H9 (cell line): Measurements from ENCODE around the gene VPS4A. TPM values are rescaled to one million over a fixed set of nuclear protein-coding genes. Genes with fewer than 3 reads are reported as not detected.

ENCODE experiments used
- DNase-seq: peaks from one replicate; pipeline ENCODE4 v3.0.0-alpha.2; 2017
- H2AFZ ChIP-seq: one replicate; pipeline ENCODE4 v1.6.1; 2013; ENCODE audit warnings: mild to moderate bottlenecking, low read length, control low read depth, moderate library complexity
- H2AK5ac ChIP-seq: 2 replicates; pipeline ENCODE4 v1.6.1; 2013; ENCODE audit warnings: low read length, control low read depth, mixed read lengths; ENCODE audit not compliant: insufficient read length
- H2BK120ac ChIP-seq: one replicate; pipeline ENCODE4 v1.6.1; 2013; ENCODE audit warnings: low read depth, mild to moderate bottlenecking, low read length, control low read depth, inconsistent platforms; ENCODE audit not compliant: poor library complexity, severe bottlenecking
- H2BK12ac ChIP-seq: 2 replicates; pipeline ENCODE4 v1.6.1; 2013; ENCODE audit warnings: low read length, control low read depth, mixed read lengths, low read depth; ENCODE audit not compliant: insufficient read length
- H2BK15ac ChIP-seq: 2 replicates; pipeline ENCODE4 v1.6.1; 2013; ENCODE audit warnings: low read depth, low read length, control low read depth
- H2BK20ac ChIP-seq: one replicate; pipeline ENCODE4 v1.6.1; 2013; ENCODE audit warnings: low read depth, mild to moderate bottlenecking, low read length, control low read depth, inconsistent platforms; ENCODE audit not compliant: poor library complexity, severe bottlenecking
- H2BK5ac ChIP-seq: 2 replicates; pipeline ENCODE4 v1.6.1; 2013; ENCODE audit warnings: low read length, control low read depth, mixed read lengths; ENCODE audit not compliant: insufficient read length
- H3K14ac ChIP-seq: 2 replicates; pipeline ENCODE4 v1.6.1; 2013; ENCODE audit warnings: low read length, control low read depth; ENCODE audit not compliant: insufficient read depth
- H3K18ac ChIP-seq: 2 replicates; pipeline ENCODE4 v1.6.1; 2013; ENCODE audit warnings: low read depth, mild to moderate bottlenecking, mixed read lengths, low read length, control low read depth; ENCODE audit not compliant: insufficient read length
- H3K23ac ChIP-seq: 2 replicates; pipeline ENCODE4 v1.6.1; 2013; ENCODE audit warnings: low read length, control low read depth, mixed read lengths, low read depth; ENCODE audit not compliant: insufficient read length
- H3K23me2 ChIP-seq: 2 replicates; pipeline ENCODE4 v1.6.1; 2013; ENCODE audit warnings: low read depth, mild to moderate bottlenecking, mixed read lengths, low read length, control low read depth; ENCODE audit not compliant: insufficient read length, poor library complexity, severe bottlenecking
- H3K27ac ChIP-seq: 2 replicates; pipeline ENCODE4 v1.5.1; 2013; ENCODE audit warnings: low read length, control low read depth, mixed read lengths, low read depth; ENCODE audit not compliant: insufficient read length
- H3K27me3 ChIP-seq: 2 replicates; pipeline ENCODE4 v1.6.1; 2013; ENCODE audit warnings: low read length, control low read depth, inconsistent platforms; ENCODE audit not compliant: insufficient read depth
- H3K4ac ChIP-seq: 2 replicates; pipeline ENCODE4 v1.6.1; 2013; ENCODE audit warnings: low read depth, mild to moderate bottlenecking, control low read depth, inconsistent platforms, low read length, moderate library complexity
- H3K4me1 ChIP-seq: 2 replicates; pipeline ENCODE4 v1.6.1; 2013; ENCODE audit warnings: low read length, control low read depth, inconsistent platforms; ENCODE audit not compliant: insufficient read depth
- H3K4me2 ChIP-seq: 2 replicates; pipeline ENCODE4 v1.6.1; 2013; ENCODE audit warnings: low read length, control low read depth, mixed read lengths; ENCODE audit not compliant: insufficient read length, insufficient read depth
- H3K56ac ChIP-seq: 2 replicates; pipeline ENCODE4 v1.6.1; 2013; ENCODE audit warnings: low read depth, mild to moderate bottlenecking, mixed read lengths, low read length, control low read depth; ENCODE audit not compliant: insufficient read length
- H3K79me1 ChIP-seq: 2 replicates; pipeline ENCODE4 v1.6.1; 2013; ENCODE audit warnings: low read depth, mild to moderate bottlenecking, moderate library complexity, low read length, control low read depth, inconsistent platforms; ENCODE audit not compliant: insufficient read depth, poor library complexity, severe bottlenecking
- H3K79me2 ChIP-seq: 2 replicates; pipeline ENCODE4 v1.6.1; 2013; ENCODE audit warnings: low read length, control low read depth, inconsistent platforms; ENCODE audit not compliant: insufficient read depth
- H3K9ac ChIP-seq: 2 replicates; pipeline ENCODE4 v1.6.1; 2013; ENCODE audit warnings: low read length, control low read depth, mixed read lengths; ENCODE audit not compliant: insufficient read length; ENCODE audit errors: extremely low read depth
- H3K9me3 ChIP-seq: one replicate; pipeline ENCODE4 v1.6.1; 2013; ENCODE audit warnings: low read depth, low read length, inconsistent platforms; ENCODE audit not compliant: control insufficient read depth
- H3T11ph ChIP-seq: one replicate; pipeline ENCODE4 v1.6.1; 2013; ENCODE audit warnings: mild to moderate bottlenecking, low read length, control low read depth, inconsistent platforms
- H4K20me1 ChIP-seq: one replicate; pipeline ENCODE4 v1.6.1; 2013; ENCODE audit not compliant: control insufficient read depth, insufficient read length, insufficient read depth
- H4K5ac ChIP-seq: 2 replicates; pipeline ENCODE4 v1.6.1; 2013; ENCODE audit warnings: low read depth, mild to moderate bottlenecking, mixed read lengths, low read length, control low read depth; ENCODE audit not compliant: insufficient read length
- H4K8ac ChIP-seq: replicated peaks from 2 replicates; pipeline ENCODE4 v1.6.1; 2013; ENCODE audit warnings: low read length, control low read depth, mixed read lengths, low read depth; ENCODE audit not compliant: insufficient read length
- H4K91ac ChIP-seq: 2 replicates; pipeline ENCODE4 v1.6.1; 2013; ENCODE audit warnings: low read depth, mild to moderate bottlenecking, moderate library complexity, mixed read lengths, low read length, control low read depth; ENCODE audit not compliant: insufficient read length
- H3K27ac Mint-ChIP-seq, 3 experiments: 2 replicates in 2 of 3; 3 replicates in 1 of 3; pipeline ENCODE4 v1.8.0; 2020 to 2021; ENCODE audit warnings: mixed read lengths in 3 of 3, mild to moderate bottlenecking in 1 of 3, moderate library complexity in 1 of 3
- H3K27me3 Mint-ChIP-seq: 2 replicates; pipeline ENCODE4 v1.8.0; 2021; ENCODE audit warnings: low read depth, mild to moderate bottlenecking, moderate library complexity, mixed read lengths
- H3K36me3 Mint-ChIP-seq, 3 experiments: 2 replicates in 2 of 3; 3 replicates in 1 of 3; pipeline ENCODE4 v1.8.0; 2020 to 2021; ENCODE audit warnings: low read depth in 3 of 3, mixed read lengths in 3 of 3; ENCODE audit not compliant: insufficient read depth in 1 of 3
- H3K4me1 Mint-ChIP-seq, 2 experiments: 2 replicates each; pipeline ENCODE4 v1.8.0; 2020; ENCODE audit warnings: mixed read lengths in 2 of 2
- H3K4me3 Mint-ChIP-seq, 2 experiments: 2 replicates in 1 of 2; 3 replicates in 1 of 2; pipeline ENCODE4 v1.8.0; 2020 to 2021; ENCODE audit warnings: mild to moderate bottlenecking in 2 of 2, mixed read lengths in 2 of 2, moderate library complexity in 1 of 2
- H3K9me3 Mint-ChIP-seq, 2 experiments: 2 replicates in 1 of 2; 3 replicates in 1 of 2; pipeline ENCODE4 v1.8.0; 2020; ENCODE audit warnings: mild to moderate bottlenecking in 2 of 2, mixed read lengths in 2 of 2, moderate library complexity in 1 of 2
- CTCF ChIP-seq: fragments of 200-600 bp; sonication (generic); conservative IDR thresholded peaks from 3 replicates; pipeline ENCODE4 v1.8.0; 2021; ENCODE audit warnings: antibody characterized with exemption, mild to moderate bottlenecking
- WGBS: extraction: QIAGEN DNeasy Blood & Tissue Kit; methylation state at CpG from one replicate; pipeline ENCODE4 v1.1.7; 2013; ENCODE audit warnings: missing lambda C conversion rate, low lambda C conversion rate, mixed read lengths; ENCODE audit not compliant: insufficient read length; ENCODE audit errors: extremely low coverage; 5-methylcytosine and 5-hydroxymethylcytosine counted together
- total RNA-seq: library from RNA; stranded (reverse); gene quantifications from 2 replicates; pipeline ENCODE4 v1.2.1, GENCODE V29; 2021

VPS4A gene
- total RNA-seq, 1 experiment from 2014 or later, result 27.1 TPM

- Histone ChIP-seq H2BK12ac (no peak within 1 kb of the TSS), H3K27me3 (no peaks in the 10 kb centered on the region), H3K23me2 (peaks cover 7% of the 10 kb centered on the region), H3K14ac (peak within 1 kb of the TSS; percentile 88), H4K5ac (no peak within 1 kb of the TSS), H4K20me1 (no peaks in the 10 kb centered on the region), H2BK5ac (no peak within 1 kb of the TSS), H3K9me3 (no peaks in the 10 kb centered on the region), H2AFZ (no peak within 1 kb of the TSS), H4K8ac (no peak within 1 kb of the TSS), H3K9ac (peak within 1 kb of the TSS; percentile 97), H3K4me2 (peak within 1 kb of the TSS; percentile 100), H3K23ac (no peak within 1 kb of the TSS), H3T11ph (no peak within 1 kb of the TSS), H3K27ac (no peak within 1 kb of the TSS), H2BK15ac (no peak within 1 kb of the TSS), H3K79me2 (peaks cover 5% of the 10 kb centered on the region; the same call in 1 of the 2 replicates), H2BK120ac (no peak within 1 kb of the TSS), H3K56ac (no peak within 1 kb of the TSS), H2AK5ac (no peak within 1 kb of the TSS), H3K4ac (no peak within 1 kb of the TSS), H3K4me1 (no peaks in the 10 kb centered on the region), H3K18ac (peak within 1 kb of the TSS; percentile 74), H2BK20ac (no peak within 1 kb of the TSS), H4K91ac (no peak within 1 kb of the TSS), H3K79me1 (peaks cover 16% of the 10 kb centered on the region)
- H3K9me3 Mint-ChIP-seq, result no peaks in the 10 kb centered on the region
- peak; percentile 97 for DNase-seq
- peaks cover 16 to 20% of the 10 kb centered on the region in 2 experiments for H3K4me1 Mint-ChIP-seq
- peak; percentile 86 for TF ChIP-seq CTCF
- no CpG with 5 or more reads among the region's 77 CpGs for WGBS
- peaks cover 25 to 67% (median 53%) of the 10 kb centered on the region in 3 experiments; a peak in 6 of 7 replicates for H3K36me3 Mint-ChIP-seq
- H3K4me3 Mint-ChIP-seq, result peak within 1 kb of the TSS; percentile 92 to 98
- H3K27ac Mint-ChIP-seq, result peak within 1 kb of the TSS; percentile 97 to 98 (median 98)
- H3K27me3 Mint-ChIP-seq, result no peaks in the 10 kb centered on the region
These were observed 28.3 kb downstream of the VPS4A start, which contains the start of the genes COG8 and NIP7 for GRCh38 chr16:69339289-69340094. Gene COG8, minus strand, starts transcription at chr16:69339564. Its CDS starts 12 bp downstream, at chr16:69339552. Gene NIP7, plus strand, starts transcription at chr16:69339772. Its CDS starts 58 bp downstream, at chr16:69339830.
